IPS-15b (cell line): ENCODE data around the gene HNF1A.

Experiments
- H3K27me3 ChIP-seq: one replicate; pipeline ENCODE4 v1.6.1; 2013; ENCODE audit warnings: low read length; ENCODE audit not compliant: control insufficient read depth, insufficient read depth
- H3K36me3 ChIP-seq: one replicate; pipeline ENCODE4 v1.6.1; 2013; ENCODE audit warnings: low read length; ENCODE audit not compliant: control insufficient read depth, insufficient read depth
- H3K4me1 ChIP-seq: one replicate; pipeline ENCODE4 v1.6.1; 2013; ENCODE audit warnings: mild to moderate bottlenecking, low read length; ENCODE audit not compliant: control insufficient read depth, insufficient read depth
- H3K4me3 ChIP-seq: one replicate; pipeline ENCODE4 v1.5.1; 2013; ENCODE audit warnings: low read depth, low read length
- H3K9ac ChIP-seq: one replicate; pipeline ENCODE4 v1.6.1; 2013; ENCODE audit warnings: low read depth, mild to moderate bottlenecking, low read length
- H3K9me3 ChIP-seq: one replicate; pipeline ENCODE4 v1.6.1; 2013; ENCODE audit warnings: mild to moderate bottlenecking, low read length; ENCODE audit not compliant: control insufficient read depth, insufficient read depth

Gene HNF1A

GRCh38 chr12:120994059-120994458 lies 15.7 kb downstream of the HNF1A start:
- H3K27me3 ChIP-seq, result no peaks in the 10 kb centered on the region

GRCh38 chr12:120994589-120995337 lies 16.4 kb downstream of the HNF1A start:
- H3K4me1 ChIP-seq, result peaks cover 5% of the 10 kb centered on the region
- no peaks in the 10 kb centered on the region for H3K36me3 ChIP-seq
- H3K9me3 ChIP-seq, result no peaks in the 10 kb centered on the region
- H3K4me3 ChIP-seq, result no peak overlapping the region
- H3K27me3 ChIP-seq, result no peaks in the 10 kb centered on the region
- H3K9ac ChIP-seq, result no peak overlapping the region

More at GRCh38 chr12:120994059-120994458, 15.7 kb downstream of the HNF1A start:
- Histone ChIP-seq H3K4me1 (peaks cover 2% of the 10 kb centered on the region), H3K9ac (no peak overlapping the region), H3K36me3 (no peaks in the 10 kb centered on the region), H3K9me3 (no peaks in the 10 kb centered on the region), H3K4me3 (no peak overlapping the region)

- H3K4me1 ChIP-seq, result peaks cover 6% of the 10 kb centered on the region
- H3K27me3 ChIP-seq, result no peaks in the 10 kb centered on the region
These were observed 17.9 kb downstream of the HNF1A start for GRCh38 chr12:120996133-120996746.

GRCh38 chr12:120997448-120997847 lies 19.1 kb downstream of the HNF1A start:
- no peaks in the 10 kb centered on the region for H3K27me3 ChIP-seq
- H3K36me3 ChIP-seq, result peaks cover 9% of the 10 kb centered on the region
- H3K4me3 ChIP-seq, result no peak overlapping the region
- peaks cover 6% of the 10 kb centered on the region for H3K4me1 ChIP-seq
- no peak overlapping the region for H3K9ac ChIP-seq
- H3K9me3 ChIP-seq, result no peaks in the 10 kb centered on the region

More at GRCh38 chr12:120996133-120996746, 17.9 kb downstream of the HNF1A start:
- H3K9me3 ChIP-seq, result no peaks in the 10 kb centered on the region
- no peak overlapping the region for H3K9ac ChIP-seq
- no peak overlapping the region for H3K4me3 ChIP-seq
- peaks cover under 1% of the 10 kb centered on the region for H3K36me3 ChIP-seq

- H3K4me1 ChIP-seq, result peaks cover 6% of the 10 kb centered on the region
- H3K4me3 ChIP-seq, result no peak overlapping the region
- H3K9ac ChIP-seq, result no peak overlapping the region
- H3K9me3 ChIP-seq, result no peaks in the 10 kb centered on the region
- H3K36me3 ChIP-seq, result peaks cover 14% of the 10 kb centered on the region
- H3K27me3 ChIP-seq, result no peaks in the 10 kb centered on the region
These were observed 20.1 kb downstream of the HNF1A start for GRCh38 chr12:120998435-120998834.

GRCh38 chr12:120999191-121000120 lies 21.1 kb downstream of the HNF1A start:
- Histone ChIP-seq H3K9ac (peak overlapping the region; percentile 70), H3K9me3 (no peaks in the 10 kb centered on the region), H3K36me3 (peaks cover 24% of the 10 kb centered on the region), H3K27me3 (no peaks in the 10 kb centered on the region), H3K4me3 (peak overlapping the region; percentile 22), H3K4me1 (peaks cover 6% of the 10 kb centered on the region)

GRCh38 chr12:121000530-121000929 lies 22.2 kb downstream of the HNF1A start:
- Histone ChIP-seq H3K36me3 (peaks cover 25% of the 10 kb centered on the region), H3K4me3 (no peak overlapping the region), H3K27me3 (no peaks in the 10 kb centered on the region), H3K9ac (no peak overlapping the region), H3K9me3 (no peaks in the 10 kb centered on the region), H3K4me1 (peaks cover 6% of the 10 kb centered on the region)

GRCh38 chr12:121001060-121001459 lies 22.7 kb downstream of the HNF1A start:
- peaks cover 6% of the 10 kb centered on the region for H3K4me1 ChIP-seq
- no peaks in the 10 kb centered on the region for H3K27me3 ChIP-seq
- peaks cover 25% of the 10 kb centered on the region for H3K36me3 ChIP-seq
- no peak overlapping the region for H3K4me3 ChIP-seq
- no peaks in the 10 kb centered on the region for H3K9me3 ChIP-seq
- no peak overlapping the region for H3K9ac ChIP-seq

- Histone ChIP-seq H3K36me3 (peaks cover 25% of the 10 kb centered on the region), H3K4me1 (peaks cover 6% of the 10 kb centered on the region), H3K9ac (no peak overlapping the region), H3K27me3 (no peaks in the 10 kb centered on the region), H3K4me3 (no peak overlapping the region), H3K9me3 (no peaks in the 10 kb centered on the region)
These were observed 23.6 kb downstream of the HNF1A start for GRCh38 chr12:121001841-121002483.

- Histone ChIP-seq H3K27me3 (no peaks in the 10 kb centered on the region), H3K36me3 (peaks cover 36% of the 10 kb centered on the region), H3K4me1 (peaks cover 6% of the 10 kb centered on the region), H3K9me3 (no peaks in the 10 kb centered on the region), H3K9ac (no peak overlapping the region), H3K4me3 (no peak overlapping the region)
These were observed 25.3 kb downstream of the HNF1A start for GRCh38 chr12:121003650-121004049.

GRCh38 chr12:121004253-121004815 lies 26.0 kb downstream of the HNF1A start:
- Histone ChIP-seq H3K27me3 (no peaks in the 10 kb centered on the region), H3K9me3 (no peaks in the 10 kb centered on the region), H3K36me3 (peaks cover 38% of the 10 kb centered on the region), H3K4me3 (no peak overlapping the region), H3K4me1 (peaks cover 4% of the 10 kb centered on the region), H3K9ac (no peak overlapping the region)
